Measurements from ENCODE around the gene RAB6D.

- no peak for TF ChIP-seq POLR2A (IDR thresholded peaks at IDR 0.05; ENCODE audit: low read length)
- no peak for TF ChIP-seq GATA1 (IDR thresholded peaks at IDR 0.05; ENCODE audit: low read depth, low read length)
Observed at GRCh38 chr2:131349021-131349420, 14.9 kb downstream of the RAB6D start.
